Activated CD4-positive, alpha-beta T cell treated with anti-CD3 and anti-CD28 coated beads, Interleukin-10, Interleukin-2, amounts not matched to agents 100 ng/mL and 50 ng/mL, durations not matched to agents 16 hours and 8 hours (primary cell): Measurements from ENCODE around the gene RASGRP3.

ENCODE experiments used
- DNase-seq: peaks from one replicate; pipeline ENCODE4 v3.0.0-alpha.2; 2020

Gene RASGRP3

DNA sequence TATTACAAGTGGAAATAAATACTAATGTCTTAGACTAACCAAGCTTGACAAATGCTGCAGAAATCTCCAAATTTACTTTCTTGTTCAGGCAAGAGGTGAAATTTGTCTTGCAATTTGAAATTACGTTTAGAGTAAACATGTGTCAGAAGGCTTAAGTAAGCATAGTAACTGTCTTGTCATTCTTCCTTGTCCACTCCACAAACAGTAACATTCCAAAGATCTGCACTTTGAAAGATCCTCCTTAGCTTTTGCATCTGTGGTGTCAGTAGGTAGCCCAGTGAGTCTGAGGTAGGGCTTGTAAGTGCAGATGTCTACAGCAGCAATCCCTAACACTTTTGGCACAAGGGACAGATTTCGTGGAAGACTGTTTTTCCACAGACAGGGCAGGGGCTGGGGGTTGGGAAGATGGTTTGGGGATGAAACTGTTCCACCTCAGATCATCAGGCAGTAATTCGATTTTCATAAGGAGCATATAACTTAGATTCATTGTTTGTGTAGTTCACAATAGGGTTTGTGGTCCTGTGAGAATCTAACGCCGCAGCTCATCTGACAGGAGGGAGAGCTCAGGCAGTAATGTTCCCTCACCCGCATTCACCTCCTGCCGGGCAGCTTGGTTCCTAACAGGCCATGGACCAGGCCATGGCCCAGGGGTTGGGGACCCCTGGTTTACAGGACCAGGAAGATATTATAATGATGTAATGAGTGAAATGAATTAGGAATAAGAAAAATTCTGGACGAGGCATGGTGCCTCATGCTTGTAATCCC lies 18.6 kb downstream of the RASGRP3 start:
- no peak for DNase-seq

DNA sequence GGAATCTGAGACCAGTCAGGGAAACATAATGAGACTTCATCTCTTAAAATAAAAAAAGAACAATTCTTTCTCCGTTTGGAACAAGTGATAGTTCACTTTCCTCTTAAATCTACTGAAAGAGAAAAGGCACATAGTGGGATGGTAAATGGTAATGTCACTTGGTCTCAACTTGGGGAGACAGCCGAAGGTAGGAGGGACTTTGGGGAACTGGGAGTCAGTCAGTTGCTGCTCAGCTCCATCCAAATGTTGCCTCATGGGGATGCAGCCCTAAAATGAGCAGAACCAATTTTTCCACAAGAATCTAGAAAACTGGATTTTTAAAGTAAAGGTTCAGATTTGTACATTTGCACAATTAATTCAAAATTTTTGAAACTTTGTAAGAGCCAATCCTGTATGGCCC lies 19.2 kb downstream of the RASGRP3 start:
- DNase-seq, result no peak

DNA sequence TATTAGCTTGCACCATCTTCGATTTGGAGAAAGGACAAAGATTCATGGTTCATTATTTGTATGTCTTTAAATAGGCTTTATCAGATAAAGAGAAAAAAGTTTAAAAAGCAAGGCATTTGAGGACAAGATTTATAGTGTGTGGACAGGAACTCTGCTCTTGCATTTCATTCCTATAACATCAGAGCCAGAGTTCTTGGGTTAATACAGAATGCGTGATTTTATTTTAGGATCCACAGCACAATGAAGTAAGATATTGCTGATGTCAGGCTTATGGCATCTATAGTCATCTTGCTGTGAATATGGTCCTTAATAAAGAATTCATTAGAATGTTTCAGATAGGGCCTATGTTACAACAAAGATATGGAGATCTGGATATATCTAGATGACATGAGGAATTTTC lies 19.7 kb downstream of the RASGRP3 start:
- DNase-seq, result no peak

DNA sequence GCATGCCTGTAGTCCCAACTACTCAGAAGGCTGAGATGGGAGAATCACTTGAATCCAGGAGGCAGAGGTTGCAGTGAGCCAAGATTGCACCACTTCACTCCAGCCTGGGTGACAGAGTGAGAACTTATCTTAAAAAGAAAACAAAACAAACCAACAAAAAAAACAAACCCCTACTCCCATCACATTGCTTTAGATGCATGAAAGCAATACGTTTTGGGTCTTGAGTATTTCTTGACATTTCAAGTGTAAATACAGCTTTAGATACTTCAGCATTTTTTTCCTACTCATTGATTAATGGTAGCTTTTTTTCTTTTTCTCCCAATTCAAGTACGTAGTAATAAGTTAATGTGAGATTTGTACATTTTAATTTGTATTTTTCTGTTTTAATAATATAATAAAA lies 20.3 kb downstream of the RASGRP3 start:
- DNase-seq, result no peak

DNA sequence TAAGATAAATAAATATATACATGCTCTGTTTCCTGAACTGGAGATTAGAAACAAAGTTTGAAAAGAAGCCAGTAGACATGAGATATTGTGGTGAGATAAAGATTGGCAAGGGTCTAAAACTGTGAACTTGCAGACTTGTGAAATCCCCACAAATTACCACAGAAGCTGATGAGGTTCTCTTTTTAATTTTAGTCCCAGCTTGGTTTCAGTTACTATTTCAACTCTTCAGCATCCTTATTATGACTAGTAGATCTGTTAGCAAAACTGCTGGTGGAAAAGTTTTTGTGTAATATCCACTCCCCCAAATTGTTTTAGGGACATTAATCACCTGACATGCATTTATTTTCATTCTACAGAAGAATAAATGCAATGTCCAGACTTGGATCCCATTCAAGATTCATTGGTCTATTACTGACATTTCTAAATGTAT lies 20.8 kb downstream of the RASGRP3 start:
- peak; percentile 87 for DNase-seq

DNA sequence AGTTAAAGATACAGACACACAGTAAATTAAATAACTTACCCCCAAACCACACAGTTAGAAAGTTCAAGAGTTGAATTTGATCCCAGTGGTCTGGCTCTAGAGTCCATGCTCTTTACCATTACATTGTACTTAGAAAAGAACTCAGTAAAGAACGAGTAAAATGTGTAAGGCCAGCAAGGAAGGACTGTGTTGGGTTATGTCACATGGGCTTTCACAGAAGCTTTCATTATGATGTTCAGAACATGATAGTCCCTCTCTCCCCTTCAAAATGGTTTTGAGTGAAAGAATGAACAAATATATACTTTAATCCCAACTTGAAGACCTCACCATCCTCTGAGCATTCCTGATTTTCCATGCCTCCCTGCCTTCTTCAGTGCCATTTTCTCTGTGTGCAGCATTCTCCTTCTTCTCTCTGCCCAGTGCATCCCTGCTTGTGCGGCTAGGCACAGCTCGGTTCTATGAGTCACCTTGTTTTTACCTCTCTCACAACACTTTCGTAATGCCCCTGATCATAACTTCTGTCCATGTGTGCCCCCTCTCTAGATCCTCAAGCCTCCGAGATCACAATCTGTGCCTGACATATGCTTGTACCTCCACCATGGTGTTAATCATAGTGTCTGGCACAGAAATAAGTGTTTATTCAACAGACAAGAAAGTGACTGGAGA lies 22.0 kb downstream of the RASGRP3 start:
- DNase-seq, result peak; percentile 42

DNA sequence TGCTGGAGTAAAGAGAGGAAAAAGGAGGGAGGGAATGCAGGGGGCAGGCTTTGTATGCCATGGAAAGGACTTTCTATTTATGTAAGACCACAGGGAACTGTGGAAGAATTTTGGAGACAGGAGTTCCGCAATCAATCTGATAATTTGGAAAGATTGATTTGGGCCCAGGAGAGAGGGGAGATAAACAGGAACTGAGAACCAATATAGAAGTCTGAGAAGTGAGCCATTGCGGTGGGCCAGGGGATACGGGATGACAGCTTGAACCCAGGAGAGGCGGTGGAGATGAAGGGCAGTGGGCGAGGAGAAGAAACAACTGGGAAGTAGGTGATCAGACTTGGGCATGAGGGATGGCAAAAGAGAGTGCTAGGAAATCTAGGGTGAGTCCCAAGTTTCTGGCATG lies 23.7 kb downstream of the RASGRP3 start:
- DNase-seq, result no peak

DNA sequence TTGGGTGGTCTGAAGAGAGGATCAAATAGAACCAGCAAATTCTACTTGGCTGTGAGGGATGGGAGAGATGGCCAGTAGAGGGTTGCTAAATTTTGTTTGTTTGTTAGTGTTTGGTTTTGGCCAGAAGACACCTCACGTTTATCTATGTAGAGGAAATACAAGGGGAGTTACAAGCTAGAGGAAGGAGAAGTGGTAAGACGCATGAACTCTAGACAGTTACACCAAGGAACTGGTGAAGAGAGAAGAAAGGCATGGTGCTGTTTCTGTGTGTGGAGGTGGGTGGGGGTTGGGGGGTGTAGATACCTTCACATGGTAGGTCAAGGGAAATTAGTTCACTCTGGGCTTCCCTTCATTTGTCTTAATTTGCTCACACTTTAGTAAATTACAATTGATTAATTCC lies 25.6 kb downstream of the RASGRP3 start:
- DNase-seq, result no peak

DNA sequence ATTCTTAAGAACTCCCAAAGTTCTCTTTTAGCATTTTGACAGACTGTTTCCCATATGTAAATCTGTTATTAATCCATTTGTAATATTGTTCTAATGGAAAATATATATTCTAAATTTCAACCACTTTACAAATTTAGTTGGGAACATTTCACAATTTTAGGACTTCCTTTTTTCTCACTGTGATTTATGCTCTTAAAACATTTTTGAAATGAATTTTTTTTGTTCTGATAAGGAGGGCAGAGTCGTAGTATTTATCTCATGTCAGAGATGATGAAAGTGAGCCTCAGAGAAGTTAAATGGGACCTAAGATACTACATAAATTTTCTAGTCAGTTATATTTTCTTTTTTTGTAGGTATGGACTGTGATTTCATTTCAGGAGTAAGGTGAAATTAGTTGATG lies 26.6 kb downstream of the RASGRP3 start:
- DNase-seq, result no peak

DNA sequence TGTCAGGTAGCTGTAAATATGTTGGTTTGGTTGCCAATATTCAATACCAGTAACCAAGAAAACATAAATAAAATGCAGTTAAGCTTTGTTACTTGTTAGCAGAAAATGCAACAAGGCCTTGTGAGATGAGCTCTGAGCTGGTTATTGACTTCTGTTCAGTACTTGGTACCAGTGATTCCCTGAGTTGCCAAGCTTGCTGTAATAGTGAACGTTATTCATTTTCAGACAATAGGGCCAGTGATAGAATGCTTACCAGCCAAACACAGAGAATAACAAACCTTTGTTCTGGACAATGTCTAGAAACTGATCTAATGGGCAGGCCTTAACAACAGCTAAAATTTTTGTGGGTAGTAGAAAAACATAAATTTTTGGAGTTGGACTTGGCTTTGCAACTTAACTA lies 29.5 kb downstream of the RASGRP3 start:
- no peak for DNase-seq

DNA sequence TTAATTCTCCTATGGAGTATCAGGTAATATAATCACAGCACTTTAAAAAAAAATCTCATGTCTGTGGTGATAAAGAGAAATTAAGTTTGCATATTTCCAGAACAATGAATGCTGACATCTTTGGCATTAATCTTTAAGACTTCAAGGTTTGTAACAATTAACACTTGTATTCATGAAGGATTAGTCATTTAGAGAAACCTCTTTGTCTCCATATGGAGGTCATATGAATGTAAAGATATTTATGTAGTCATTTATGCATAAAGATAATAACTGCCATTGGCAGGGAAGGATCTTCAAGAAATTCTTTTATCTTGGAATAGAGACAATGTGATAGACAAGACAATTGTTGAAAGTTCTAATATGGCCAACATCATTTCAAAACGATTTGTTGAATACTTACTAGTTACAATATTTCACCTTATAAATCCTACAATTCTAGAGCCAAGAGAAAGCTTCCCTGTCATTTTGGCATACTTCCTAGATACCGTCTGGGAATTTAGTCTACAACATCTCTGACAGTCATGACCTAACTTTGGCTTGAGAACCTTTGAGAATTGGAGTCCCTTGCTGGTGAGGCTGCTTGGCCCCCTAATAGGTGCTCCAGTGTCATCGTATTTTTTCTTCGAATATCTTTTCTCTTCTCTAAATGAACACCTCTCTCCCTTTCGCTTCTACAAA lies 33.6 kb downstream of the RASGRP3 start:
- DNase-seq, result no peak

DNA sequence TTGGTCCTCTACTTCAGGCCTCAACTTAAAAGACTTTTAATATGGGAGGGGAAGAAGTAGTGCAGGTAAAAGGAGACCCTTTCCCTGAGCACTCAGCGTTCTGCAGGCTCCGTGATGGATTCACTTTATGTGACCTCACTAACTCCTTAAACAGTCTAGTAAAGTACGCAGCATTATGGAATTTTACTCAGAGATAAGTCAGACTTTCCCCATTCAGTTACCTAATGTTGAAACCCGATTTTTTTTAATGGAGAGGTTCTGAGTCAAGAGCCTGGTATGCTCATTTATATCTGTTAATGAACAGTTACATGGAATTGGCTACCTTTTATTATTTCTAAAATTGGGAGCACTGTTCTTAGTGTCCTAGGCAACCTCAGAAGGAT lies 34.1 kb downstream of the RASGRP3 start:
- DNase-seq, result no peak

DNA sequence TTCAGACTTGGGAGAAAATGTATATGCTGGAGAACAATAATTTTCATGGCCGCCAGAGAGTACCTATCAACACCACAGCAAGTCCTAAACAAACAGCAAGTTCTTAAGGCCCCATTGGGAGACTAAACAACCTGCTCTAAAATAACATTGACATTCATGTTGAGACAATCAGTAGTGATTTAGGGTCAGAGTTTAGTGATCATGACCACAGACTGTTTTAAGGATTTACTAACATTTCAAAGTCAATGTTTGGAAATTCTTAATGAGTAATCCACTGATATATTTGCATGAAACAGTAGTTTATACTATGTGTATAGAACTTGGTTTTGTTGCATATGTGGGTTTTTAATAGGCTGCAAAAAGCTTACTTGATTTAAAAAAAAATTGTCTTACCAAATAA lies 34.7 kb downstream of the RASGRP3 start:
- DNase-seq, result no peak

DNA sequence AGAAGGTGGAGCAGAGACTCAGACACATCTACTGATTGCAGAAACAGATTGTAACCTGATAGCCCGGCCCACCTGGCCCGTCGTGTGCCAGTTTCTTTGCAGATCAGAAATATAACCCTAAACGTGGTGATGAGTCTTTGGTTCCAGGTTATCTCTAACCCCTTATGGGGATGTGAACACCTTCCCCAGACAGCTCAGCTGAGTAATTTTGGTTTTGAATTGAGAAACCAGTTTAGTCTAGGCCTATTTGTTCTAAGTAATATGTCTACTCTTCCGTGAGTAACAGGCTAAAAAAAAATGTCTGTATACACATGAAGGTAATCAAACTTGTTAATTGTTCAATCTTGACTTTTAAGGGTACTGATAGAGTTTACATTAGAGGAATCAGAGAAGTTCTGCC lies 35.7 kb downstream of the RASGRP3 start:
- DNase-seq, result no peak

DNA sequence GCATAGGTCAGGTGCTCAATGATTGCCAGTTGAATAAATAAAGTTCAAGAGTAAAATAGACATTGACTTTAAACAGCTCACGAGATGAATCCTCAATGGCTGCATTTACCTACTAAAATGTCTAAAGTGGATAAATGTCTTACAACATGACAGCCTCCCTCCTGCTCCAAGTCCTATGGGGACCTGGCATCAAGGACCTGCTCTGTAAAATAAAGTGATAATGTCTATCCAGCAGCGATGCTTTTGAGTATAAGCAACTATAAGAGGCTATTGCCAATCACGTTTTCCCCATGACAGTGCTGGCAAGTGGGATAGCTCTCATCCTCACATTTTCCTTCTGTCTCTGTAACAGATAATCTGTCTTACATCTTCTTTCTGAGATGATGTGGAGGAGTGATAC lies 37.0 kb downstream of the RASGRP3 start:
- no peak for DNase-seq

DNA sequence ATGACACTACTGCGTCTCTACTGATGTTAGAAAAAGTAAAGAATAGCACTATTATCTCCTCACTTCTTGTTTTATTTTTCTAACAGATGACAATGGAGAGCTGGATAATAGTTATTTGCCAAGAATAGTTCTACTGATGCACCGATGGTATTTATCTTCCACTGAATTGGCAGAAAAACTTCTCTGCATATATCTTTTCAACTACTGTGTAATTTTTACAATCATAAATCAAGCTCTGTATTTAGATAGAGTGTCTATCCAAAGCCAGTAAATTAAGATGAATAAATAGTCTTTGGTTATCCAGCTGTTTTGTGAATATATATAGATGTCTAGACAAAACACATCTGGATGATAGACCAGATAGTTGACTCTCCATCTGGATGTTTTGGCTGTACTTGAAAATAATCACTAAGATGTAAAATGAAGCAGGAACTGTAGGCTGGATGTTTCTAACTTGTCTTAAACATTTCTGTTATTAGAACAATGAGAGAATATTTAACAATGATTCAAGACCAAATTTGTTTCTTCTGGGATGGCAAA lies 40.1 kb downstream of the RASGRP3 start:
- DNase-seq, result no peak

DNA sequence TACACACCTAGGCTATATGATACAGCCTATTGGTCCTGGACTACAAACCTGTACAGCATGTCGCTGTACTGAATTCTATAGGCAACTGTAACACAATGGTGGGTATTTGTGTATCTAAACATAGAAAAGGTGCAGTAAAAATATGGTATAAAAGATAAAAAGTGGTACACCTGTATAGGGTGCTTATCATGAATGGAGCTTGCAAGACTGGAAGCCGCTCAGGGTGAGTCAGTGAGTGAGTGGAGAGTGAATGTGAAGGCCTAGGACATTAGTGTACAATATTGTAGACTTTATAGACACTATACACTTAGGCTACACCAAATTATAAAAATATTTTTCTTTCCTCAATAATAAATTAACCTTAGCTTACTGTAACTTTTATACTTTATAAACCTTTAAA lies 41.8 kb downstream of the RASGRP3 start:
- no peak for DNase-seq

DNA sequence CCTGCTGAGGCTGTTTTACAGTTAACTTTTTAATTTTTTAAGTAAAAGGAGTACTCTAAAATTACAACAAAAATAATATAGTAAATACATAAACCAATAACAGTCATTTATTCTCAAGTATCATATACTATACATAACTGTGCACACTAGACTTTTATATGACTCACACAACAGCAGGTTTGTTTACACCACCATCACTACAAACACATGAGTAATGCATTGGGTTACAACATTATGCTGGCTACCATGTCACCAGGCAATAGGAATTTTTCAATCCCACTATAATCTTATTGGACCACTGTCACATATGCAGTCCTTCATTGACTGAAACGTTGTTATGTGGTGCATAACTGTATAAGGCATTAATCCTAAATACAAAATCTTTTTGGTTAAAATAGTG lies 42.5 kb downstream of the RASGRP3 start:
- DNase-seq, result no peak

DNA sequence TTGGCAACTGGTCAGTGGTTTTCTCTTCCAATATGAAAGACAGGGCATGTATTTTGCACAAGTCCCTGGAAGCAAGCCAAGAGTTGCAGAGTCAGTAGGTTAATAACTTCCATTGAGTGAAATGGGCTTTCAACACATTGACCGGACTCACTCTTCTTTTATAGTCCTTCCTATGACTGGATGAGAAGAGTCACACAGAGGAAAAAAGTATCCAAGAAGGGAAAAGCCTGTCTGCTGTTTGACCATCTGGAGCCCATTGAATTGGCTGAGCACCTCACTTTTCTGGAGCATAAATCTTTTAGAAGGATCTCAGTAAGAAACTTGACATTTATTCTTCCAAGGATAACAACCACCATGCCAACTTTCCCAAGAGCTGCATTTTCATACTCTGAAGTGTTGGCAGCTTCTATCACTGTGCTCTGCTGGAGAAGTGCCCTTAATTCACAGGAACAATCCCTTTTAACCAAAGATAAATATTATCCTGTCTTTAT lies 45.4 kb downstream of the RASGRP3 start:
- DNase-seq, result no peak

DNA sequence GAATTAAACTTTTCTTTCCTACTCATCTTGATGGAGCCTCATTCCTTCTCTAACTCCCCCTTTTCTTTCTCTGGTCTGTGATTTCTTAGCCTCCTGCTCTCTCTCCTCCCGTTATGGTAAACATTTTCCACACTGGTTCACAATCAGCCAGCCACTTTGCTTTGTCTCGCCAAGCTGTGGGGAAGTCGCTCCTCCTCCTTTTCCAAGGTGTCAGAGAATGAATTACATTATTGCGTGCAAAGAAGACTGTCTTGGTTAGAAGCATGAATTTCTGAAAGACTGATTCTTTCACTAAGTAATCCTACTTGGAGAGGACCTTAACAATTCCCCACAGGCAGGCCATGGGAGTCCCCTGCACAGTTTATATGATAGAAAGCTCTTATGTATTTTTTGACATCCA lies 46.1 kb downstream of the RASGRP3 start:
- no peak for DNase-seq

DNA sequence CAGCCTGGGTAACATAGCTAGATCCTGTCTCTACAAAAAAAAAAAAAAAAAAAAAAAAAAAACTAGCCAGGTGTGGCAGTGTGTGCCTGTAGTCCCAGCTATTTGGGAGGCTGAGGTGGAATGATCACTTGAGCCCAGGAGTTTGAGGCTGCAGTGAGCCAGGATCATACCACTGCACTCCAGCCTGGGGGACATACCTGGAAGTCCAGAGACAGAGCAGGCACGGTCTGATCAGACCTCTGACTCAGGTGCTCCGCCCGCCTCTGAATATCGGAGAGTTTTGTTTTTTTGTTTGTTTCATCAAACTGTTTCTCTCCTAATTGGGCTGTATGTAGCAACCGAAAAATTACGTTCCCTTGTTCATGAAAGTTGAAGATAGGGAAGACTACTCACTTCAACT lies 49.2 kb downstream of the RASGRP3 start:
- DNase-seq, result no peak

DNA sequence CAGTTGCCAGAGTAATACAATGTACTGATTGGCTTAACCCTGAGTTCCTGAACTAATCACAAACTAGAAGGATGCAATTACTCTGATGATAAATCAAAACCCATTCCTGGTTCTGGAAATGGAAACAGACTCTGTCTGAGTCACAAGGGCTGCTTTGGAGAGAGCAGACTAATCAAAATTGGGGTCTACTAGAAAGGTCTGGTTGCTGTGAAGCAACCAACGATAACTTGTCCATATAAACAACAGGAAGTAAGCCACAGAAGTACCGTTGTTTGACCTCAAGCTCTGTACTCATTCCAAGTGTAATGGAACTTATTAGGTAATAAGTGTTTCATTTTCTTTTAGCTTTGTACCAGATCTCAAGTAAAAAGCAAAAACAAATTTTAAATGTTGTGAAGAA lies 49.7 kb downstream of the RASGRP3 start:
- peak; percentile 34 for DNase-seq

DNA sequence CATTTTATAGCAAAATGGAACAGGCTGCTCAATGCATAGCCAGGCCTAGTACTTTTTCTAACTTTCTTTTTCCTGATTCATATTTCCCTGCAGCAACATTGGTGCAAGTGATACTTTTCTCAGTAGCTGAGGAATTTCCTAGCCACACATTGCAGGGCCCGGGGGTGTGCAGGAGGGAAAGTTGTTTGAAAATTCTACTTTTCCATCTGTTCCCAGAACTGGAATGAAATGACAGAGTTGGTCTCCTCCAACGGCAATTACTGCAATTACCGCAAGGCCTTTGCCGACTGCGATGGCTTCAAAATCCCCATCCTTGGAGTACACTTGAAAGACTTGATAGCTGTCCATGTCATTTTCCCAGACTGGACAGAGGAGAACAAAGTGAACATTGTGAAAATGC lies 50.5 kb downstream of the RASGRP3 start:
- DNase-seq, result no peak

DNA sequence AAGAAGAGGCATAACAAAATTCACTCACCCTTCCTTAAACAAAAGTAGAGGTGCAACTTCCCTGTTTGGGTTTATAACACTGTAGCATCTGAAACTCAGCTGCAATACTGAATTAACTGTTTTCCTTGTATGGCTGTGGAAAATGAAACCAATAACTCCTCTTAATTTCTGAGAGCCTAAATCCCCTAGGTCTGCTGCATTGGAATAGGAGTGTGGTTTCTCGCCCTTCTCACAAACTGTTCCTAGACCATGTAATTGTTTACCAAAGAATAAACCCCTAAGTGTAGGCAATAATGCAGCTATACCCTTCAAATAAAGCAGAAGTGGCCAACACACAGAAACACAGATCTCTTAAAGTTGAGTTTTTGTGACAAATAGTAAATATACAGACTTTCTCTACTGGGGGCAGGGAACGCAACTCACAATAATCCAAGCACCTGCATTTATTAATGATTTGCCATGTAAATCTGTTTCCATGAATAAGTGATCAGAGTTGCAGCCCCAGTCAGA lies 52.0 kb downstream of the RASGRP3 start:
- DNase-seq, result no peak
